HEK293 (cell line): Measurements from ENCODE around the gene LAPTM4A.

Experiments
- CTCF ChIP-seq: fragments of 450-650 bp; formaldehyde crosslinking; IDR thresholded peaks from 2 replicates; pipeline ENCODE4 v1.5.1; 2016; ENCODE audit warnings: missing biosample characterization, missing genetic modification characterization
- ELK4 ChIP-seq: IDR thresholded peaks from 2 replicates; pipeline ENCODE4 v1.6.1; 2011; ENCODE audit warnings: mild to moderate bottlenecking, low read depth, low read length, borderline replicate concordance
- YY1 ChIP-seq: fragments of 450-650 bp; formaldehyde crosslinking; IDR thresholded peaks from 2 replicates; pipeline ENCODE4 v1.5.1; 2018; ENCODE audit warnings: missing biosample characterization, missing genetic modification characterization
- ZIC2 ChIP-seq: fragments of 450-650 bp; formaldehyde crosslinking; IDR thresholded peaks from 2 replicates; pipeline ENCODE4 v1.5.1; 2016; ENCODE audit warnings: missing biosample characterization, missing genetic modification characterization
- ZNF10 ChIP-seq: fragments of 450-650 bp; formaldehyde crosslinking; IDR thresholded peaks from 2 replicates; pipeline ENCODE4 v1.5.1; 2017; ENCODE audit warnings: missing biosample characterization, missing genetic modification characterization
- ZNF19 ChIP-seq: fragments of 450-650 bp; formaldehyde crosslinking; IDR thresholded peaks from 2 replicates; pipeline ENCODE4; 2016; ENCODE audit warnings: missing biosample characterization, missing genetic modification characterization, low read depth
- ZNF239 ChIP-seq: fragments of 450-650 bp; formaldehyde crosslinking; IDR thresholded peaks from 2 replicates; pipeline ENCODE4 v1.5.1; 2016; ENCODE audit warnings: missing biosample characterization, missing genetic modification characterization
- ZNF24 ChIP-seq: fragments of 450-650 bp; formaldehyde crosslinking; IDR thresholded peaks from 2 replicates; pipeline ENCODE4 v1.5.1; 2016; ENCODE audit warnings: missing biosample characterization, missing genetic modification characterization
- ZNF488 ChIP-seq: fragments of 450-650 bp; formaldehyde crosslinking; IDR thresholded peaks from 2 replicates; pipeline ENCODE4 v1.5.1; 2016; ENCODE audit warnings: missing biosample characterization, missing genetic modification characterization
- ZNF548 ChIP-seq: fragments of 450-650 bp; formaldehyde crosslinking; IDR thresholded peaks from 2 replicates; pipeline ENCODE4 v1.5.1; 2016; ENCODE audit warnings: missing biosample characterization, missing genetic modification characterization
- ZNF660 ChIP-seq: fragments of 450-650 bp; IDR thresholded peaks from 2 replicates; pipeline ENCODE4 v1.5.1; 2018; ENCODE audit warnings: missing biosample characterization, mild to moderate bottlenecking, missing genetic modification characterization
- ZNF791 ChIP-seq: fragments of 450-650 bp; formaldehyde crosslinking; IDR thresholded peaks from 2 replicates; pipeline ENCODE4 v1.5.1; 2016; ENCODE audit warnings: missing biosample characterization, missing genetic modification characterization
- ZNF843 ChIP-seq: fragments of 450-650 bp; formaldehyde crosslinking; IDR thresholded peaks from 2 replicates; pipeline ENCODE4 v1.5.1; 2016; ENCODE audit warnings: missing biosample characterization, missing genetic modification characterization
- ZSCAN5A ChIP-seq: fragments of 450-650 bp; formaldehyde crosslinking; IDR thresholded peaks from 2 replicates; pipeline ENCODE4 v1.5.1; 2016; ENCODE audit warnings: missing biosample characterization, missing genetic modification characterization

- no peak for TF ChIP-seq ZIC2 (tag by site-specific recombination)
- no peak for TF ChIP-seq ZNF488 (tag by site-specific recombination)
- TF ChIP-seq CTCF (tag by site-specific recombination) = no peak
- no peak for TF ChIP-seq ZNF843 (tag by site-specific recombination)
- no peak for TF ChIP-seq ZNF239 (tag by site-specific recombination)
- no peak for TF ChIP-seq YY1 (tag by site-specific recombination)
- TF ChIP-seq ZSCAN5A = no peak
- TF ChIP-seq ZNF24 = no peak
- no peak for TF ChIP-seq ZNF791 (tag by site-specific recombination)
- no peak for TF ChIP-seq ZNF660 (tag by site-specific recombination)
- TF ChIP-seq ZNF19 (tag by site-specific recombination) = no peak
- TF ChIP-seq ZNF548 = no peak
- TF ChIP-seq ZNF10 = no peak
- no peak for TF ChIP-seq ELK4
These were observed 2.7 kb downstream of the LAPTM4A start for GRCh38 chr2:20048488-20049448.
